WI38 (cell line): ENCODE data around the gene LONRF2.

Experiments used
- H3K4me3 ChIP-seq: 2 replicates; pipeline ENCODE4 v1.5.1; 2011; ENCODE audit warnings: low read depth, mild to moderate bottlenecking, control low read depth, low read length
- TF ChIP-seq, protein P1 (sequence below): IDR thresholded peaks from 2 replicates; pipeline ENCODE4 v1.5.1; 2012; ENCODE audit warnings: low read depth, mild to moderate bottlenecking, control low read depth, low read length

The LONRF2 gene

DNA sequence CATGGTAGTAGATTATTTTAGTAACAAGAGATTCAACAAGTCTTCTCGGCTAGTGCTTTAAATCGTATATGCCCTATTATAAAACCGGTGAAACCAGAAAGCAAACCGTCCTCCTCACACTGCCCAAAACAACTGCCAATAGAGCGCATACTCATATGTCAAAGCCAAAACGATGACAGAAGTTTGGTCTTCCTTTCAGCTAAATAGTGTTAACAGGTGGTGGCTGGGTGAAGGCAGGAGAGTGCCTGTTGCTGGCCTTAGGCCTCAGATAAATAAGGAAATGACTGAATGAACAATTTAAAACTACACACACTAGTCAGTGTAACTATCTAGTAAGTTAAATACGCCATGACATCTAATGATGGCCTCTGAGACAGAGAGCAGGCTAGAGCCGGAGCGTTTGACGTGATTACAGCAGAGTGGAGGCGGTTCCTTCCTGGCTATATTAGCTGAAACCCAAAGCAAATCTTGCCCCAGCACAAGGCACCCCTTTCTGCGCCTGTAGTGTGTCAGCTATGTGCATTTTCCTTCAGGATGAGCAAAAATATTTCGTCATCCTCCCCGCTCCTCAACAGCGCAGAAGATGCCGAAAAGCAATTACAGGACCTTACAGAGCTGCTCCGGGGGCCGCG is 1.6 kb downstream of the LONRF2 start:
- H3K4me3 ChIP-seq, result no peak overlapping the region
- TF ChIP-seq, protein P1, sequence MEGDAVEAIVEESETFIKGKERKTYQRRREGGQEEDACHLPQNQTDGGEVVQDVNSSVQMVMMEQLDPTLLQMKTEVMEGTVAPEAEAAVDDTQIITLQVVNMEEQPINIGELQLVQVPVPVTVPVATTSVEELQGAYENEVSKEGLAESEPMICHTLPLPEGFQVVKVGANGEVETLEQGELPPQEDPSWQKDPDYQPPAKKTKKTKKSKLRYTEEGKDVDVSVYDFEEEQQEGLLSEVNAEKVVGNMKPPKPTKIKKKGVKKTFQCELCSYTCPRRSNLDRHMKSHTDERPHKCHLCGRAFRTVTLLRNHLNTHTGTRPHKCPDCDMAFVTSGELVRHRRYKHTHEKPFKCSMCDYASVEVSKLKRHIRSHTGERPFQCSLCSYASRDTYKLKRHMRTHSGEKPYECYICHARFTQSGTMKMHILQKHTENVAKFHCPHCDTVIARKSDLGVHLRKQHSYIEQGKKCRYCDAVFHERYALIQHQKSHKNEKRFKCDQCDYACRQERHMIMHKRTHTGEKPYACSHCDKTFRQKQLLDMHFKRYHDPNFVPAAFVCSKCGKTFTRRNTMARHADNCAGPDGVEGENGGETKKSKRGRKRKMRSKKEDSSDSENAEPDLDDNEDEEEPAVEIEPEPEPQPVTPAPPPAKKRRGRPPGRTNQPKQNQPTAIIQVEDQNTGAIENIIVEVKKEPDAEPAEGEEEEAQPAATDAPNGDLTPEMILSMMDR, result no peak

DNA sequence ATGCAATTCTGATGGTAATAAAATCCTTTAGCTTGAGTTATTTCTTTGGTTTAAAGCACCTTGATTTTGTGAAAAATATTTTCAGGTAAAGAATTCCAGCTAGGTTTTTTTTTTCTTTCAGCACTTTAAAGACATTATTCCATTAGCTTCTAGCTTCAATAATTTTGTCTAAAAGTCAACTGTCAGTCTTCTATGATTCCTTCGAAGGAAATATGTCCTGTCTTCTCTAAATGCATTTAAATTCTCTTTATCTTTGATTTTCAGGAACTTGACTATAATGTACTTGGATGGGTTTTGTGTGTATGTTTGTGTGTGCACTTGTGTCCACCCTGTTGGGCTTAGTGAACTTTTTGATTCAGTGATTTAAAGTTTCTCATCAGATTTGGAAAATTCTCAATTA is 4.7 kb downstream of the LONRF2 start:
- H3K4me3 ChIP-seq, result no peak overlapping the region
- TF ChIP-seq, protein P1, result no peak

DNA sequence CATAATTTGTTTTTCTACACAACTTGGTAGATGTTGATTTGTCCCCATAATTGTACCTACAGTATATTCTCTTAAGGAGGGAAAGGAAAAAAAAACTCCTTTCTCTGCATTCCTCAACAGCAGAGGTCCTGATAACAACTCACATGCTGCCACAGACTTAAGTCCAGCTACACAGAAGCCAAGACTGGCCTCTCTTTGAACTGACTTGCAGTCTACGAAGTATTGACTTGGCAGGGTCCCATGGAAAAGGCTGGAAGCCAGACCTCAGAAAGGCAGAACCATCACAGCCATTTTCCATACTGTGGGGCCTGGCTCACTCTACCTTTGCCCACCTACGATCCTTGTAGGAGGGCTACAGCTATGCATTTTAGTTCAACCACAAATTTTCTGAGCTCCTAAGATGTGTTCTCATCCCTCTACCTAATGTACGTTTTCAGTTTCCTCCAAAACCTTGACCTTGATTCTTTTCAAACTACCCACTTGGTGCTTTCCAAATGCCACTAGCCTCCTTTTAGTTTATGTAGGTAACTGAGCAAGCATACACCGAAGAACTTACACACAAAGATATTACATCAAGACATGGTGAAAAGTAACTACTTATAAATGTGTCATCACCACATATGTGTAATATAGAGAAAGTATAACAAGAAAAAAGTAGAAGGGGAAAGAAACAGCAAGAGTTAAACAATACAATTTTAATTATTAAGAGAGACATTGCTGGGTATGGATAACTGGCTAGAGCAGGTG is 12.2 kb downstream of the LONRF2 start:
- H3K4me3 ChIP-seq, result no peak overlapping the region
- TF ChIP-seq, protein P1, result no peak

DNA sequence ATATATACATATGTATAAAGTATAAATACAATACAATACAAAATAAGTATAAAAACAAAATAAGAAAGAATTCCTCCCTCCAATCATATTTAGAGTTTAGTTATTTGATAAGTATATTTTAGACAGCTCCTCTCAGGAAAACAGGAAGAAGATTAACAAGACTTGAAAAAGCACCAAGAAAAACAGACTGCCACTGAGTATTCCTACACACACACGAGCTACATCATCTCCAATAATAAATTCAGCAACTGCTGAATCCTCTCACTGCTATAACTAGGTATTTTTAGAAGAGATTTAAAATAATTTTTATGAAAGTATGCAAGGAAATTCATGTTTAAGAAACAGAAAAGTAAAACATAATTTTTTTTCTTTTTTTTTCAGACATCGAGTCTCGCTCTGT is 13.0 kb downstream of the LONRF2 start:
- no peak overlapping the region for H3K4me3 ChIP-seq
- TF ChIP-seq, protein P1, result no peak

DNA sequence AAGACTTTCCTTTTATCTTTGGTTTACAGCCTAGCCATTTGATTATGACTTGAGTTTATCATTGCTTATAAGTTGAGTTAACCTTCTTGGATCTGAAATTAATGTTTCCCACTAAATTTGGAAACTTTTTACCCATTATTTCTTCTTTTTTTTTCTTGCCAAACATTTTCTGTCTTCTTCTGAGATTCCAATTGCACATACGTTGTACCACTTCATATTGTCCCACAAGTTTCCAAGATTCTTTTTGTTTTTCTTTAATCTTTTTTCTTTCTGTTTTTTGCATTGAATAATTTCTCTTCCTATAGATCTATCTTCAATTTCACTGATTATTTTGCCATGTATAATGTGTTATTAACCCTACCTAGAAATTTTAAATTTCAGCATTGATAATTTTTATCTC is 18.6 kb downstream of the LONRF2 start:
- no peak overlapping the region for H3K4me3 ChIP-seq
- TF ChIP-seq, protein P1, result no peak

DNA sequence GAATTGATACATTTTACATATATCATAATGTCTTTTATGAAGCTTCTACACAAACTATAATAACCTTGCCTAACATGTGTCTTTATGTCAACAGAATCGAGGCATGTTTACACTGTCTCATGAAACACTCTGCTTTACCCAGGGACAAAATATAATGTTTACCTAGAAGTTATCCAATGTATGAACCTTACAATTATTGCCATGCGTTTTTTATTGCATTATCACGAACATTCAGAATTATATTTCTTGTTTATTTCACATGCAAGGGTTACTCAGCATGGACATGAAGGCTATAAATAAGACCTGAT is 19.8 kb downstream of the LONRF2 start:
- TF ChIP-seq, protein P1, result no peak
- H3K4me3 ChIP-seq, result no peak overlapping the region

DNA sequence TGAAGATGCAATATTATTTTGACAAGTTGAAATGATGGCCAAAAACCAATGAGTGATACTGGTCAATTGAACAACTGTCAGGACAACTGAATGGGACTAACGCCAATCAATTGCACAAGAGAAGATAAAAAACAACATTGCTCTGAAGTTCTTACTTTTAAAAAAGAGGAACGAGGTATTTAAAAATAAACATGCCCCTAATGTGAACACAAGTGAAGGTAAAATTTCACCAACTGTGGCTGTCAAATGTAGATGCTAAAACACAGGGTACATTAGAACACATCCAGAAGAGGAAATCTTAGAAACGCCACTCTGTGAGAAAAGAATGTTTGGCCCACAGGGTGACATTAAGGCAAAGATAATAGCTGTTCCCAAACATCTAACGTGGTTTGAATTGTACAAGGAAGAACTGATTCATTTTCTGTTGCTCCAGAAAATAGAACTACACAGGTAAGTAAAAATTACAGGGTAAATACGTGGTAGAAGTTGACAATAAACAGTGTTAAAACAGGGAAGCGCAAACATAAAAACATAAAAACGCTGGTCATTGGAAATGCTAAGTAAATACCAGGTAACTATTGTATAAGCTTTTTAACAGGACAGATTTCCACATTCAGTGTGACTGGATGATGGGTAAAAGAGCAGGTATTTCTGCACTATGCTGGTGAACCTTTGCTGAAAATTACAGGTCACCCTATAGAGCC is 20.3 kb downstream of the LONRF2 start:
- TF ChIP-seq, protein P1, result no peak
- H3K4me3 ChIP-seq, result no peak overlapping the region
